HG03521 (cell line): ENCODE data around the gene HMX1.

Experiments used
- ATAC-seq: cut with Tn5 transposase; IDR thresholded peaks from one replicate; pipeline ENCODE4 v1.9.1; 2021; ENCODE audit warnings: mild to moderate bottlenecking, moderate library complexity; ENCODE audit not compliant: unreplicated experiment

HMX1 gene

GRCh38 chr4:8843597-8843996 is 28.0 kb downstream of the HMX1 start:
- ATAC-seq = no peak

GRCh38 chr4:8842614-8843013 is 29.0 kb downstream of the HMX1 start:
- no peak for ATAC-seq

- no peak for ATAC-seq
Measured at GRCh38 chr4:8841678-8842268, 29.9 kb downstream of the HMX1 start.

GRCh38 chr4:8840816-8841455 is 30.7 kb downstream of the HMX1 start:
- ATAC-seq = no peak

GRCh38 chr4:8840006-8840793 is 31.4 kb downstream of the HMX1 start:
- ATAC-seq = no peak

- ATAC-seq = no peak
Measured at GRCh38 chr4:8838961-8839431, 32.6 kb downstream of the HMX1 start.

- ATAC-seq = no peak
Measured at GRCh38 chr4:8838296-8838960, 33.2 kb downstream of the HMX1 start.

GRCh38 chr4:8837181-8837841 is 34.3 kb downstream of the HMX1 start:
- no peak for ATAC-seq

- no peak for ATAC-seq
Measured at GRCh38 chr4:8836664-8837171, 34.9 kb downstream of the HMX1 start.

- ATAC-seq = no peak
Measured at GRCh38 chr4:8835521-8836365, 35.9 kb downstream of the HMX1 start.

GRCh38 chr4:8834681-8835220 is 36.9 kb downstream of the HMX1 start:
- no peak for ATAC-seq

- no peak for ATAC-seq
Measured at GRCh38 chr4:8832113-8832915, 39.3 kb downstream of the HMX1 start.

GRCh38 chr4:8831221-8832112 is 40.2 kb downstream of the HMX1 start:
- ATAC-seq = no peak

- ATAC-seq = no peak
Measured at GRCh38 chr4:8830611-8831200, 40.9 kb downstream of the HMX1 start.

GRCh38 chr4:8830056-8830455 is 41.6 kb downstream of the HMX1 start:
- ATAC-seq = no peak

GRCh38 chr4:8829584-8829983 is 42.1 kb downstream of the HMX1 start:
- ATAC-seq = no peak

GRCh38 chr4:8828869-8829268 is 42.8 kb downstream of the HMX1 start:
- ATAC-seq = no peak
